ENCODE measurements around the gene MUL1. TPM values are rescaled to one million over a fixed set of nuclear protein-coding genes. Genes with fewer than 3 reads are reported as not detected.

The MUL1 gene
- total RNA-seq, 1 donor from 2014 or later: 19.9 TPM

DNA sequence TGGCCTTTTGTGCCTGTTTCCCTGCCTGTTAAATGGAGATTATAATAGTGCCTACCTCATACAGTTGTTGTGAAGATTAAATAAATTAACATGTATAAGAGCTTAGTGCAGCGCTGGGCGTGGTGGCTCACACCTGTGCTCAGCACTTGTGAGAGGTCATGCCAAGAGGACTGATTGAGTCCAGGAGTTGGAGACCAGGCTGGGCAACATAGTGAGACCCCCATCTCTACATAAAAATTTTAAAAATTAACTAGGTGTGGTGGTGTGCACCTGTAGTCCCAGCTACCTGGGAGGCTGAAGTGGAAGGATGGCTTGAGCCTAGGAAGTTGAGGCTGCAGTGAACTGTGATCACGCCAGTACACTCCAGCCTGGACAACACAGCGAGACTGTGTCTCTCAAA is 34.1 kb downstream of the MUL1 start:
- TF ChIP-seq, protein P1, sequence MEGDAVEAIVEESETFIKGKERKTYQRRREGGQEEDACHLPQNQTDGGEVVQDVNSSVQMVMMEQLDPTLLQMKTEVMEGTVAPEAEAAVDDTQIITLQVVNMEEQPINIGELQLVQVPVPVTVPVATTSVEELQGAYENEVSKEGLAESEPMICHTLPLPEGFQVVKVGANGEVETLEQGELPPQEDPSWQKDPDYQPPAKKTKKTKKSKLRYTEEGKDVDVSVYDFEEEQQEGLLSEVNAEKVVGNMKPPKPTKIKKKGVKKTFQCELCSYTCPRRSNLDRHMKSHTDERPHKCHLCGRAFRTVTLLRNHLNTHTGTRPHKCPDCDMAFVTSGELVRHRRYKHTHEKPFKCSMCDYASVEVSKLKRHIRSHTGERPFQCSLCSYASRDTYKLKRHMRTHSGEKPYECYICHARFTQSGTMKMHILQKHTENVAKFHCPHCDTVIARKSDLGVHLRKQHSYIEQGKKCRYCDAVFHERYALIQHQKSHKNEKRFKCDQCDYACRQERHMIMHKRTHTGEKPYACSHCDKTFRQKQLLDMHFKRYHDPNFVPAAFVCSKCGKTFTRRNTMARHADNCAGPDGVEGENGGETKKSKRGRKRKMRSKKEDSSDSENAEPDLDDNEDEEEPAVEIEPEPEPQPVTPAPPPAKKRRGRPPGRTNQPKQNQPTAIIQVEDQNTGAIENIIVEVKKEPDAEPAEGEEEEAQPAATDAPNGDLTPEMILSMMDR (IDR thresholded peaks at IDR 0.05): no peak
- no peak for TF ChIP-seq POLR2A (IDR thresholded peaks at IDR 0.05)
- no peak for TF ChIP-seq POLR2AphosphoS5 (IDR thresholded peaks at IDR 0.05; ENCODE audit: insufficient read depth in 1 of 2, low read depth in 1 of 2)
- no peaks in the 10 kb centered on the region for H3K9me3 ChIP-seq
- no peak overlapping the region for H3K27ac ChIP-seq
- intact Hi-C loops (cut with DNase I): no loop called here
- peaks cover 18% of the 10 kb centered on the region for H3K4me1 ChIP-seq
- H3K4me3 ChIP-seq: no peak overlapping the region
- H3K27me3 ChIP-seq: no peaks in the 10 kb centered on the region
- H3K36me3 ChIP-seq: no peaks in the 10 kb centered on the region
- DNase-seq (ENCODE audit: extremely low spot score in 2 of 2): no peak

DNA sequence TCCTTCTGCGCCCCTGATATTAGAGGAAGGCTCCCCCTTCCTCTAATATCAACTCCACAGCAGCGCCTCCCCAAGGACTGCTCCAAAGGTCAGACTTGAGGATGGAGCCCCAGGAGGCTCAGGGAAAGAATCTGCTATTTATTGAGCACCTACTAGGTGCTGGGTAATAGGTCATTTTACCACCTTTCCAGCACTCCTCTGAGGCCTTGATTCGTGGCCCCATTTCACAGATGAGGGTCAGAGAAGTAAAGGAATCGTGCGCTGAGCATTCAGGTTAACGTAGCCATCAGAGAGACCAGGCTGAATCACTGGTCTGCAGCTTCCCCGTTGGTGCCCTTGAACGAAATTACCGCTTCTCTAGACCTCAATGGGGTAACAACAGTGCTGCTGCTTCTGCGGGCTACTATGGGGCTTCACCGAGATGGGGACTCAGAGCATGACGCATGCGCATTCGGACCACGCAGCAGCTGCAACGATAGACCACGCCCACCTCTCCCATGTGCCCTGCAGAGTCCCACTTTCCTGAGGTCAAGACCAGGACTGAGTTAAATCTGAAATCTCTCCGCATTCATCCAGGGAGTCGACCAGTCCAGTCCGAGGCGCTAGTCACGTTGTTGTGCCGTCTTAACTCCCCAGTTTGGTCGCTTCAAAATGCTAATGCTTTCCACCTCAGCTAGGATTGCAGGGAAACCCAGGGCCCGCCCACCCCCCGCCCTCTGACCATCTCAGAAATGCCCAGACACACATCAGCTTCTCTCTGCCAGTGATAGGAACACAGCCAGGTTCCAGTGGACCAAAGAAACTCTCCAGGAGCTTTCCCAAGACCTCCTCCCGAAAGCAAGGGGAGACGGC is 34.9 kb downstream of the MUL1 start:
- no peak for DNase-seq (ENCODE audit: extremely low spot score in 2 of 2)
- TF ChIP-seq POLR2AphosphoS5 (IDR thresholded peaks at IDR 0.05; ENCODE audit: insufficient read depth in 1 of 2, low read depth in 1 of 2) (no peak), POLR2A (IDR thresholded peaks at IDR 0.05) (no peak)
- TF ChIP-seq, protein P1 (IDR thresholded peaks at IDR 0.05): no peak
- H3K4me1 ChIP-seq: peaks cover 18% of the 10 kb centered on the region
- no peaks in the 10 kb centered on the region for H3K27me3 ChIP-seq
- no peaks in the 10 kb centered on the region for H3K36me3 ChIP-seq
- no peaks in the 10 kb centered on the region for H3K9me3 ChIP-seq
- H3K4me3 ChIP-seq: no peak overlapping the region
- intact Hi-C loops (cut with DNase I): no loop called here
- no peak overlapping the region for H3K27ac ChIP-seq

DNA sequence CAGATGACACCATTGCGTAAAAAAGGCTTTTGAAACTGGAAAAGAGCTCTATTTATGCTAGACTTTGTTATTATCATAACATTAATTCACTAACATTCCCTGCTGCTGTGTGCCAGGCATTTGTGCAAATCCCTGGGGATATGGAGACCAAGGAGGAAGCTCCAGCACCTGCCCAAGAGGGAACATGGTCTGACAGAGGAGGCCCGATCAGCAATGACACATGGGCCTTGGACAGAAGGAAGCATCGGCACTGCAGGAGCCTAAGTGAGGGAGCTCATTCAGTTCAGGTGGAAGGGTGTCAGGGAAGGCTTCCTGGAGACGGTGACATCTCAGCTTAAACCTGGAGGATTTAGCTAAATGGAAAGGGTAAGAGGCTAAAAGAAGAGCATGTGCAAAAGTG is 35.8 kb downstream of the MUL1 start:
- Histone ChIP-seq H3K4me1 (peaks cover 13% of the 10 kb centered on the region), H3K4me3 (no peak overlapping the region), H3K36me3 (no peaks in the 10 kb centered on the region), H3K27ac (no peak overlapping the region), H3K9me3 (no peaks in the 10 kb centered on the region), H3K27me3 (no peaks in the 10 kb centered on the region)
- TF ChIP-seq, protein P1 (IDR thresholded peaks at IDR 0.05): no peak
- TF ChIP-seq POLR2A (IDR thresholded peaks at IDR 0.05) (no peak), POLR2AphosphoS5 (IDR thresholded peaks at IDR 0.05; ENCODE audit: insufficient read depth in 1 of 2, low read depth in 1 of 2) (no peak)
- intact Hi-C loops (cut with DNase I): no loop called here
- DNase-seq (ENCODE audit: extremely low spot score in 2 of 2): no peak

DNA sequence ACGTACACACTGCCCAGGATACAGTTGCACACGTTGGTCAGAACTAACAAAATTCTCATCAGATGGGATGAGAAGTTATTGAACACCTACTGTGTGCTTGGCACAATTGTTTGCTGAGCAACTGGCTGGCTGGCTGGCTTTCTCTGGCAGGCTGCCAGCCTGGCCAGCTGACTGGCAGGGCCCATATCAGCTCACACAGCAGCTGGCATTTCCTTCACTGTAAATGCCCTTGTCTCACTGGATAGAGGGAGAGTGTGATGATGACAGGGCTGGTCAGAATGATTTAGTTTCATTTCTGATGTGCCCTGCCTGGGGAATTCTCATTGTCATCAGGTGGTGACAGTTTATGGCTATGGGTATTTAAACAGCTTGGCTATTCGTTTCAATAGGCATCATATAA is 37.8 kb downstream of the MUL1 start:
- no peak overlapping the region for H3K27ac ChIP-seq
- TF ChIP-seq, protein P1 (IDR thresholded peaks at IDR 0.05): no peak
- TF ChIP-seq POLR2AphosphoS5 (IDR thresholded peaks at IDR 0.05; ENCODE audit: insufficient read depth in 1 of 2, low read depth in 1 of 2): no peak
- no peak for DNase-seq (ENCODE audit: extremely low spot score in 2 of 2)
- no peak overlapping the region for H3K4me3 ChIP-seq
- H3K36me3 ChIP-seq: no peaks in the 10 kb centered on the region
- intact Hi-C loops (cut with DNase I): no loop called here
- no peaks in the 10 kb centered on the region for H3K9me3 ChIP-seq
- H3K4me1 ChIP-seq: no peaks in the 10 kb centered on the region
- no peaks in the 10 kb centered on the region for H3K27me3 ChIP-seq

DNA sequence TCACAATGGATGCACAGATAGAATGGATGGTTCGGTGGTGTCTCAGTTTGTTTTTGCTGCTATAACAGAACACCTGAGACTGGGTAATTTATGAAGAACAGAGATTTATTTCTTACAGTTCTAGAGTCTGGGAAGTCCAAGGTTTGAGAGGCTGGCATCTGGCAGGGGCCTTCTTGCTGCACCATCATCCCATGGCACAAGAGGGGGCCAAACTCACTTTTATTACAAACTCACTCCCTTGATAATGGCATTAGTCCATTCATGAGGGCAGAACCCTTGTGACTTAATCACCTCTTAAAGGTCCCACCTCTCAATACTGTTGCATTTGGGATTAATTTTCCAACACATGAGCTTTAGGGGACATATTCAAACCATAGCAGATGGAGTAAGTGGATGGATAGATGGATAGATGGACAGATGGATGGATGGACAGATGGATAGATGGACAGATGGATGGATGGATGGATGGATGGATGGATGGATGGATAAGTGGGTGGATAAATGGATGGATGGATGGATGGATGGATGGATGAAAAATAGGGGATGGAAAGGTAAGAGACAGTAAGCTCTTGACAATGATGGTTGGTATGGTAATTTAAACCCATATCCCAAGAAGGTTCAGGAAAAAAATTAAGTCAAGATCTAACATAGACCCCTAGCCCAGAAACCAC is 38.4 kb downstream of the MUL1 start:
- no peaks in the 10 kb centered on the region for H3K4me1 ChIP-seq
- H3K36me3 ChIP-seq: no peaks in the 10 kb centered on the region
- H3K27me3 ChIP-seq: no peaks in the 10 kb centered on the region
- intact Hi-C loops (cut with DNase I): no loop called here
- no peak overlapping the region for H3K27ac ChIP-seq
- DNase-seq (ENCODE audit: extremely low spot score in 2 of 2): no peak
- H3K9me3 ChIP-seq: no peaks in the 10 kb centered on the region
- H3K4me3 ChIP-seq: no peak overlapping the region
- TF ChIP-seq POLR2AphosphoS5 (IDR thresholded peaks at IDR 0.05; ENCODE audit: insufficient read depth in 1 of 2, low read depth in 1 of 2) (no peak), POLR2A (IDR thresholded peaks at IDR 0.05) (no peak)
- TF ChIP-seq, protein P1 (IDR thresholded peaks at IDR 0.05): no peak
